Activated naive CD8-positive, alpha-beta T cell treated with anti-CD3 and anti-CD28 coated beads, Interleukin-2, amount 50 U/mL, for 24 hours (primary cell): ENCODE measurements around the gene CENPU.

Experiments used
- ATAC-seq: fragments of 150-1000 bp; cut with Tn5 transposase; one replicate; pipeline ENCODE4 v1.10.0; 2021
- DNase-seq: peaks from one replicate; pipeline ENCODE4 v3.0.0; 2021
- H3K27ac Mint-ChIP-seq: one replicate; pipeline ENCODE4 v1.8.0; 2021; ENCODE audit warnings: mild to moderate bottlenecking, mixed read lengths
- H3K27me3 Mint-ChIP-seq: one replicate; pipeline ENCODE4 v1.8.0; 2021; ENCODE audit warnings: mixed read lengths
- H3K36me3 Mint-ChIP-seq: one replicate; pipeline ENCODE4 v1.8.0; 2021; ENCODE audit warnings: low read depth, mixed read lengths
- H3K4me1 Mint-ChIP-seq: one replicate; pipeline ENCODE4 v1.8.0; 2021; ENCODE audit warnings: mixed read lengths
- H3K4me3 Mint-ChIP-seq: one replicate; pipeline ENCODE4 v1.8.0; 2021; ENCODE audit warnings: mild to moderate bottlenecking, moderate library complexity, mixed read lengths
- H3K9me3 Mint-ChIP-seq: one replicate; pipeline ENCODE4 v1.8.0; 2021; ENCODE audit warnings: mixed read lengths

The CENPU gene

GRCh38 chr4:184706453-184706852 lies 27.4 kb downstream of the CENPU start:
- Mint-ChIP-seq H3K9me3 (no peaks in the 10 kb centered on the region), H3K4me1 (peaks cover 7% of the 10 kb centered on the region), H3K4me3 (no peak overlapping the region), H3K27ac (no peak overlapping the region), H3K27me3 (no peaks in the 10 kb centered on the region), H3K36me3 (peaks cover 84% of the 10 kb centered on the region)
- DNase-seq (no peak), ATAC-seq (no peak)

GRCh38 chr4:184705692-184706091 lies 28.2 kb downstream of the CENPU start:
- no peak for ATAC-seq
- peaks cover 81% of the 10 kb centered on the region for H3K36me3 Mint-ChIP-seq
- no peak overlapping the region for H3K27ac Mint-ChIP-seq
- DNase-seq: no peak
- peaks cover 7% of the 10 kb centered on the region for H3K4me1 Mint-ChIP-seq
- H3K4me3 Mint-ChIP-seq: no peak overlapping the region
- H3K27me3 Mint-ChIP-seq: no peaks in the 10 kb centered on the region
- no peaks in the 10 kb centered on the region for H3K9me3 Mint-ChIP-seq

DNA sequence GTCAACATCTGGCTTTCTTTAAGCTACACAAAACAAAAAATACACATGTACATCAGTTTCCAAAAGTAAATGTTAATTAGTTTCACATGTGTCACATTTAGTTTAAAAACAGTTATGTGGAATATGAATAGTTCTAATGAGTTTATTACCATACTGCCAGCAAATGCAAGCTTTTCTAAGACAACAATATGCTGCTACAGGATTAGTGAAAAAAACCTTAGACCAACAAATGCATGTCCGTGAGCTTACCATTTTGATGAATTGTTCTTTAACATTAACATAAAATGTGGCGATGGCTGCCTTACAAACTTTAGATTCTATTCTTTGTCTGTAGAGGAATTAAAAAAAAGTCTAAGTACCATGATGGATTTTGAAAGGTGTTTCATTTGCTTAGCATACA lies 31.8 kb downstream of the CENPU start:
- ATAC-seq (no peak), DNase-seq (no peak)
- Mint-ChIP-seq H3K4me3 (no peak overlapping the region), H3K9me3 (no peaks in the 10 kb centered on the region), H3K4me1 (peaks cover 7% of the 10 kb centered on the region), H3K36me3 (peaks cover 71% of the 10 kb centered on the region), H3K27ac (no peak overlapping the region), H3K27me3 (no peaks in the 10 kb centered on the region)

DNA sequence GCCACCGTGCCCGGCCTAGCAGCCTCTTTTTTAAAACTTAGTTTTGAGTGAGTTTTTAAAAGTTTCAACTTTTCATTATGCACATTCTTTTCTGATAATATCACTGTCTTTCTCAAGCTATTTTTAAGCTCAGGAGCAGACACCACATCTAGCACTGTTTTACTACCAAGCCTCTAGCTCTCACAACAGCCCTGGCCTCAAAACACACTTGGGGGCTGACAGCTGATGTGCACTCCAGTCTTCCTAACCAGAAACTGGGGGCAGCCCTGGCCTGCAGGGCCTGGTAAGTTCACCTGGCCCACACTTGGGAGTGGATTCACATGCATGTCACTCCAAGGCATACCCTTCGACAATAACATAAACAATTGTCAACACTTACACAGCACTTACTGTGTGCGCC lies 34.0 kb downstream of the CENPU start:
- Mint-ChIP-seq H3K4me1 (no peaks in the 10 kb centered on the region), H3K27me3 (no peaks in the 10 kb centered on the region), H3K27ac (no peak overlapping the region), H3K36me3 (peaks cover 69% of the 10 kb centered on the region), H3K9me3 (no peaks in the 10 kb centered on the region), H3K4me3 (no peak overlapping the region)
- ATAC-seq: no peak
- DNase-seq: no peak

DNA sequence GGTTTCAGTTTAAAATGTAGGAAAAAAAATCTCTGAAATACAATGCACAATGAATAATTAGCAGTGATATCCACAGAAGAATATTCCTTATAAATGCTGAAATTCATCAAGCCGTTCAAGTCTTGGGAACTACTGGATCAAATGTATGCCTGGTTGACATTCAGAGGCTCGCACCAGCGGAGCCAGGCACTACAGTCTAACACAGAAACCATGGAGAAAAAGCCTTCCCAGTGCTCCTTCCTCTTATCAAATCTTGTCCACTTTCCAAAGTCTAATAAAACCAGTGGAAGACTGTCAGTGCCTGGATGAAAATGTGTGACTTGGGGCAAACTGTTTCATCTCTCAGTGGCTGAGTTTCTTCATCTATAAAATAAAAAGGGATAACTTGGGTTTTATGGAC lies 35.9 kb downstream of the CENPU start:
- H3K27me3 Mint-ChIP-seq: no peaks in the 10 kb centered on the region

GRCh38 chr4:184695178-184695896 lies 38.6 kb downstream of the CENPU start:
- peaks cover 57% of the 10 kb centered on the region for H3K36me3 Mint-ChIP-seq
- no peaks in the 10 kb centered on the region for H3K4me1 Mint-ChIP-seq
- no peak overlapping the region for H3K27ac Mint-ChIP-seq
- ATAC-seq (no peak), DNase-seq (no peak)
- no peaks in the 10 kb centered on the region for H3K27me3 Mint-ChIP-seq
- no peaks in the 10 kb centered on the region for H3K9me3 Mint-ChIP-seq
- no peak overlapping the region for H3K4me3 Mint-ChIP-seq

More for the DNA sequence above, 35.9 kb downstream of the CENPU start:
- no peak overlapping the region for H3K4me3 Mint-ChIP-seq
- H3K4me1 Mint-ChIP-seq: no peaks in the 10 kb centered on the region
- H3K9me3 Mint-ChIP-seq: no peaks in the 10 kb centered on the region
- H3K36me3 Mint-ChIP-seq: peaks cover 63% of the 10 kb centered on the region
- DNase-seq (no peak), ATAC-seq (no peak)
- no peak overlapping the region for H3K27ac Mint-ChIP-seq

- no peak overlapping the region for H3K4me3 Mint-ChIP-seq
- DNase-seq (no peak), ATAC-seq (no peak)
- peaks cover 52% of the 10 kb centered on the region for H3K36me3 Mint-ChIP-seq
- H3K27ac Mint-ChIP-seq: no peak overlapping the region
- H3K9me3 Mint-ChIP-seq: no peaks in the 10 kb centered on the region
- no peaks in the 10 kb centered on the region for H3K27me3 Mint-ChIP-seq
- no peaks in the 10 kb centered on the region for H3K4me1 Mint-ChIP-seq
Measured at GRCh38 chr4:184694412-184694956, 39.4 kb downstream of the CENPU start.

- Mint-ChIP-seq H3K27ac (no peak overlapping the region), H3K36me3 (peaks cover 52% of the 10 kb centered on the region), H3K27me3 (no peaks in the 10 kb centered on the region), H3K4me1 (peaks cover 4% of the 10 kb centered on the region), H3K9me3 (no peaks in the 10 kb centered on the region), H3K4me3 (no peak overlapping the region)
- ATAC-seq: no peak
- DNase-seq: no peak
Measured at GRCh38 chr4:184693056-184693455, 40.8 kb downstream of the CENPU start.

DNA sequence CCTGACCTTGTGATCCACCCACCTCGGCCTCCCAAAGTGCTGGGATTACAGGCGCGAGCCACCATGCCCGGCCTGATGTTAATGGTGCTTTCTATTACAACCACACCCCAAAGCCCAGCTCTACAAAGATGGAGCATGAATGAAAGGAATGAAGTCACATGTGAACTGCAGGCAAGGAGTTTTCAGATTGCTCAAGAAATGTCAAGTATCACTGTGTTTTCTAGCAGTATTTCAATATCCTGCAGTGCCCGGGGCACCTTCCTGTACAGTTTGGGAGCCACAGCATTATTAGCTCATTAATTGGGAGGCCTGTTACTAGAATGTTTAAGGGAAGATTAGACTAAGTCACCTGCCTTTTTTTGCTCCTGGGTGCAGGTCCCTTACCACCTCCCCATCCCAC lies 44.2 kb downstream of the CENPU start:
- Mint-ChIP-seq H3K4me3 (no peak overlapping the region), H3K9me3 (no peaks in the 10 kb centered on the region), H3K27ac (no peak overlapping the region), H3K27me3 (no peaks in the 10 kb centered on the region), H3K36me3 (peaks cover 27% of the 10 kb centered on the region), H3K4me1 (peaks cover 4% of the 10 kb centered on the region)
- DNase-seq: no peak
- ATAC-seq: no peak

GRCh38 chr4:184688447-184688846 lies 45.4 kb downstream of the CENPU start:
- H3K36me3 Mint-ChIP-seq: peaks cover 17% of the 10 kb centered on the region

GRCh38 chr4:184688005-184688404 lies 45.9 kb downstream of the CENPU start:
- Mint-ChIP-seq H3K36me3 (peaks cover 17% of the 10 kb centered on the region), H3K4me1 (peaks cover 7% of the 10 kb centered on the region), H3K9me3 (no peaks in the 10 kb centered on the region), H3K27me3 (no peaks in the 10 kb centered on the region), H3K4me3 (no peak overlapping the region), H3K27ac (no peak overlapping the region)
- ATAC-seq (no peak), DNase-seq (no peak)

More at GRCh38 chr4:184688447-184688846, 45.4 kb downstream of the CENPU start:
- peak; percentile 85 for ATAC-seq
- Mint-ChIP-seq H3K4me1 (peaks cover 7% of the 10 kb centered on the region), H3K9me3 (no peaks in the 10 kb centered on the region), H3K4me3 (no peak overlapping the region), H3K27me3 (no peaks in the 10 kb centered on the region), H3K27ac (no peak overlapping the region)
- peak; percentile 15 for DNase-seq

DNA sequence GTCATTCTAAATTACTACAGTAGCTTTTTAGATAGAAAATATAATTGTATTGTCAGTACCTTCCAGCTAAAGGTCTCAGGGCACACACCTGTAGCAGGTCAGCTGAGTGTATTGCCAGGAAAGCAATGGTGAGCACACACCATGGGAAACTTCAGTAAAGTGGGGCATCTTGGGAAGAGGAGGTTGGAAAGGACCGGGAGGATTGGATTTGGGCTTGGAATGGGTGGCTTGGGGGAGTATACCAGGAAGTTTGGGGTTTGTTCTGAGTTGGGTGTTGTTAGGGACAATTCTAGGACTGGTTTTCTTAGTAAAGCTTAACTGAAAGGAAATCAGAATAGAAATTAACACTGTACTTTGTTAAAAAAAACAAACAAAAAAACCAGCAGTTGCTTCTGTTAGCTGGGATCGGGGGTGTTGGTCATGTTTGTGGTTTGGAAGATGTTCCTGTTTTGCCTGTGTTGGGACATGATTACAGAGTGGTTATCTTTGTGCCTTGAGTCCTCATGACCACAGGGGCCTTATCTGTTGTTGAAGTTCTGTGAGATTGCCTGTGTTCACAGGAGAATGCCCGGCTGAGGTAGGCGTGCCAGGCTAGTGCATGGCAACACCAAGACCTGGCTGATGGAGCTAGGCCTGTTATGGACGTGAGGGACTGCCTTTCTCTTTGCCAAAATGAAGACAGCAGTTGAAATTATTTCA lies 49.3 kb downstream of the CENPU start:
- no peak overlapping the region for H3K4me3 Mint-ChIP-seq
- DNase-seq (no peak), ATAC-seq (no peak)
- no peaks in the 10 kb centered on the region for H3K27me3 Mint-ChIP-seq
- peaks cover 8% of the 10 kb centered on the region for H3K36me3 Mint-ChIP-seq
- H3K9me3 Mint-ChIP-seq: no peaks in the 10 kb centered on the region
- H3K4me1 Mint-ChIP-seq: peaks cover 7% of the 10 kb centered on the region
- no peak overlapping the region for H3K27ac Mint-ChIP-seq

DNA sequence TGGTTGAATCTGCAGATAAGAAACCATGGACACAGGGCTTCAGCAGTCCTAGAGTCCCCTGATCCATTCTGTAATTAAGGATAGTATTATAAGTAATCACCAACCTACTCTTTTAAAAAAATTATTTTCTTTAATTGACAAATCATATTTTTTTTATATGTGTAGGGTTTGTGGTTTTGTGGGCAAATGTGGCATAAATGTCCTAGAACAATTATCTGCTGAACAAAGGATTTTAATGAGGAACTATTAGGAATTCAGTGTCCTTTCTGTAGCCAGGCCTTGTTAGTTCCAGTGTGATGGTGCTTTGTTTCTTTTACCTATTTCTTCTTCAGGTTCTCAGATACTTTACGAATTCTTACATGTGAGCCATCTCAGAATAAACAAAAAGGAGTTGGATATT lies 52.0 kb downstream of the CENPU start:
- no peaks in the 10 kb centered on the region for H3K9me3 Mint-ChIP-seq
- no peak overlapping the region for H3K4me3 Mint-ChIP-seq
- DNase-seq: no peak
- H3K4me1 Mint-ChIP-seq: peaks cover 5% of the 10 kb centered on the region
- ATAC-seq: no peak
- H3K27ac Mint-ChIP-seq: no peak overlapping the region
- H3K27me3 Mint-ChIP-seq: no peaks in the 10 kb centered on the region
- peaks cover 9% of the 10 kb centered on the region for H3K36me3 Mint-ChIP-seq

DNA sequence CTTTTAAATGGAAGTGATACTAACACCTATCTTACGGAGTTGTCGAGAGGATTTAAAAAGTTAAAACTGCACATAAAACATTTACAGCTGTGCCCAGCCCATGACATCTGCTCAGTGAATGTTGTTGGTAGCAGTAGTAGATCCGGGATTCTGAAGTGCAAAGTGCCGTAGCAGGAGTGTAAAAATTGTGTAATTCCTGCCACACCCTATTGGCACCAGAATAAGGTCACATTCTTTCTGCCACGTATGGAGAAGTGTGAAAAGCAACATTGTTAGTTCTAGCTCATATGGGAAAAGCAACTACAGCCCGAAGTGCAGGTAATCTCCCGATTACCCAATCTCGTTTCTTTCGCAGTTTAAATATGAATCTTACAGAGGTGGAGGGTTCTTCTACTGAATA lies 53.2 kb downstream of the CENPU start:
- no peak overlapping the region for H3K27ac Mint-ChIP-seq
- DNase-seq (no peak), ATAC-seq (no peak)
- H3K27me3 Mint-ChIP-seq: no peaks in the 10 kb centered on the region
- H3K4me3 Mint-ChIP-seq: no peak overlapping the region
- H3K36me3 Mint-ChIP-seq: peaks cover 9% of the 10 kb centered on the region
- peaks cover 5% of the 10 kb centered on the region for H3K4me1 Mint-ChIP-seq
- no peaks in the 10 kb centered on the region for H3K9me3 Mint-ChIP-seq

DNA sequence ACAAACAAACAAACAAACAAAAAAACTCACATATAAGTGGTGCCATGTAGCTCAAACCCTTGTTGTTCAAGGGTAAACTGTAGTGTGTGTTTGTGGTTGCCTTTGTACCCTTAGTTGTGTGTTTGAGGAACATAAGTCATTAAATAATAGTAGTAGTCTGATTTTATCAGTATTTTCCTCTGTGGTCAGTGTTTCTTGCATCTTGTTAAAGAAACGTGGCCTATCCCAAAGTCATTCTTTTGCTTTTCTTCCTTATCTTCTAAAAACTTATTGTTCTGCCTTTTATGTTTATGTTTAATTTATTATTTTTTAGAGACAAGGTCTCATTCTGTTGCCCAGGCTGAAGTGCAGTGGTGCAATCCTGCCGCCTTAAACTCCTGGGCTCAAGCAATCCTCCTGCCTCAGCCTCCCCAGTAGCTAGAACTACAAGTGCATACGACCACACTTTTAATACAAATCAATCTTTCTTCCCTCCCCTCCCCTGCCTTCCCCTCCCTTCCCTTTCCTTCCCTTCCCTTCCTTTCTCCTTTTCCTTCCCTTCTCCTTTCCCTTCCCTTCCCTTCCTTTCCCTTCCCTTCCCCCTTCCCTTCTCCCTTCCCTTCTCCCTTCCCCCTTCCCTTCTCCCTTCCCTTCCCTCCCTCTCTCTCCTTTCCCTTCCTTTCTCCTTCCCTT lies 57.9 kb downstream of the CENPU start:
- H3K27ac Mint-ChIP-seq: no peak overlapping the region
- H3K4me3 Mint-ChIP-seq: no peak overlapping the region
- H3K27me3 Mint-ChIP-seq: no peaks in the 10 kb centered on the region
- DNase-seq: no peak
- H3K4me1 Mint-ChIP-seq: peaks cover 2% of the 10 kb centered on the region
- H3K36me3 Mint-ChIP-seq: peaks cover 20% of the 10 kb centered on the region
- H3K9me3 Mint-ChIP-seq: no peaks in the 10 kb centered on the region
- ATAC-seq: no peak
